ENCODE measurements around the gene SOX11. TPM values are rescaled to one million over a fixed set of nuclear protein-coding genes. Genes with fewer than 3 reads are reported as not detected.

SOX11 gene
- total RNA-seq, 1 experiment from 2014 or later = not detected

DNA sequence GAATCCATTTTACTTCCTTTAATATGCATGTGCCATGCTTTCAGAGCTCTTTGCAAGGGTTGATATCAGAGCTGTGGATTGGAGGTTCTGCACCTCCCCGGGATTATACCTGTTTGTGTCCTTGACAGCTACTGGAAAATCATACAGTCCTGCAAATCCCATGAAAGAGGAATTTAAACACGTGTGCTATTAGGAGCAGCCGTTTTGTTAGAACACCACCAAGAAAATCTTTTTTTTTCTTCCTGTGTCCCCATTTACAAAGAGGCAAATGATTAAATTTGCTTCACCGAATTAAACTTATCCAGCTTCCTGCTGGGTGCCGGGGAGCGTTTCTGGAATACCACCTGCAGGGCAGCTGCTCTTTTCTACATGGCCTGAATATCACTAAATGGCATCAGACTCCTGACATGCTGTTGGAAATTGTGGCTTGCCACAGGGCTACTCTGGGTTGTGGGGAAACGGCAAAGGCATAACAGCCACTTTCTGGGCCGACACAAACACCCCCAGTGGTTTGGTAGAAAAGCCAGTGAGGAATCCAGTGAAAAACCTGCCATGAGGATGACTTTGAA is 23.4 kb upstream of the SOX11 start:
- H3K79me2 ChIP-seq (ENCODE audit: low read length) = no peaks in the 10 kb centered on the region
- H3K27ac ChIP-seq (ENCODE audit: low read length) = no peak overlapping the region
- H3K4me3 ChIP-seq (ENCODE audit: low read length) = no peak overlapping the region
- H3K4me2 ChIP-seq (ENCODE audit: low read length) = no peak overlapping the region
- no peak overlapping the region for H2AFZ ChIP-seq (ENCODE audit: low read length)
- H3K9ac ChIP-seq (ENCODE audit: low read length) = no peak overlapping the region
- TF ChIP-seq EZH2phosphoT487 (IDR thresholded peaks at IDR 0.05; ENCODE audit: borderline replicate concordance, low read length) (no peak), EZH2 (IDR thresholded peaks at IDR 0.05; ENCODE audit: low read length, unreplicated experiment) (no peak), CTCF (conservative IDR thresholded peaks at IDR 0.05; ENCODE audit: low read depth, low read length) (no peak)
- no peaks in the 10 kb centered on the region for H4K20me1 ChIP-seq (ENCODE audit: low read length)
- POLR2A ChIA-PET (ENCODE audit: unreplicated experiment) = no interaction called here
- no peaks in the 10 kb centered on the region for H3K9me2 ChIP-seq (replicated peaks; ENCODE audit: low read length)
- ATAC-seq (no peak), DNase-seq (no peak)
- CTCF ChIA-PET = no interaction called here
- H3F3A ChIP-seq (ENCODE audit: low read length, unreplicated experiment) = no peaks in the 10 kb centered on the region
- BruUV-seq (replicated peaks) = no TSS peak
- no peaks in the 10 kb centered on the region for H3K9me3 ChIP-seq (ENCODE audit: low read length)
- intact Hi-C loops (cut with micrococcal nuclease) = no loop called here
- H3K36me3 ChIP-seq (ENCODE audit: low read depth, low read length) = no peaks in the 10 kb centered on the region
- no peaks in the 10 kb centered on the region for H3K27me3 ChIP-seq (ENCODE audit: low read length)
- no peaks in the 10 kb centered on the region for H3K4me1 ChIP-seq (ENCODE audit: insufficient read depth, low read length)

- Histone ChIP-seq H3K4me2 (ENCODE audit: low read length) (no peak overlapping the region), H3K4me1 (ENCODE audit: insufficient read depth, low read length) (no peaks in the 10 kb centered on the region), H3K36me3 (ENCODE audit: low read depth, low read length) (no peaks in the 10 kb centered on the region), H2AFZ (ENCODE audit: low read length) (no peak overlapping the region), H3K27ac (ENCODE audit: low read length) (no peak overlapping the region), H3K79me2 (ENCODE audit: low read length) (no peaks in the 10 kb centered on the region), H4K20me1 (ENCODE audit: low read length) (no peaks in the 10 kb centered on the region), H3K27me3 (ENCODE audit: low read length) (peaks cover 4% of the 10 kb centered on the region), H3F3A (ENCODE audit: low read length, unreplicated experiment) (no peaks in the 10 kb centered on the region), H3K9ac (ENCODE audit: low read length) (no peak overlapping the region), H3K4me3 (ENCODE audit: low read length) (no peak overlapping the region), H3K9me3 (ENCODE audit: low read length) (no peaks in the 10 kb centered on the region), H3K9me2 (replicated peaks; ENCODE audit: low read length) (no peaks in the 10 kb centered on the region)
- no peak for TF ChIP-seq EZH2phosphoT487 (IDR thresholded peaks at IDR 0.05; ENCODE audit: borderline replicate concordance, low read length)
- TF ChIP-seq EZH2 (IDR thresholded peaks at IDR 0.05; ENCODE audit: low read length, unreplicated experiment) = no peak
- TF ChIP-seq CTCF (conservative IDR thresholded peaks at IDR 0.05; ENCODE audit: low read depth, low read length) = no peak
- ChIA-PET POLR2A (ENCODE audit: unreplicated experiment) (no interaction called here), CTCF (no interaction called here)
- no TSS peak for BruUV-seq (replicated peaks)
- intact Hi-C loops (cut with micrococcal nuclease) = no loop called here
- DNase-seq (no peak), ATAC-seq (no peak)
These were observed 19.4 kb upstream of the SOX11 start for GRCh38 chr2:5672749-5673144.

DNA sequence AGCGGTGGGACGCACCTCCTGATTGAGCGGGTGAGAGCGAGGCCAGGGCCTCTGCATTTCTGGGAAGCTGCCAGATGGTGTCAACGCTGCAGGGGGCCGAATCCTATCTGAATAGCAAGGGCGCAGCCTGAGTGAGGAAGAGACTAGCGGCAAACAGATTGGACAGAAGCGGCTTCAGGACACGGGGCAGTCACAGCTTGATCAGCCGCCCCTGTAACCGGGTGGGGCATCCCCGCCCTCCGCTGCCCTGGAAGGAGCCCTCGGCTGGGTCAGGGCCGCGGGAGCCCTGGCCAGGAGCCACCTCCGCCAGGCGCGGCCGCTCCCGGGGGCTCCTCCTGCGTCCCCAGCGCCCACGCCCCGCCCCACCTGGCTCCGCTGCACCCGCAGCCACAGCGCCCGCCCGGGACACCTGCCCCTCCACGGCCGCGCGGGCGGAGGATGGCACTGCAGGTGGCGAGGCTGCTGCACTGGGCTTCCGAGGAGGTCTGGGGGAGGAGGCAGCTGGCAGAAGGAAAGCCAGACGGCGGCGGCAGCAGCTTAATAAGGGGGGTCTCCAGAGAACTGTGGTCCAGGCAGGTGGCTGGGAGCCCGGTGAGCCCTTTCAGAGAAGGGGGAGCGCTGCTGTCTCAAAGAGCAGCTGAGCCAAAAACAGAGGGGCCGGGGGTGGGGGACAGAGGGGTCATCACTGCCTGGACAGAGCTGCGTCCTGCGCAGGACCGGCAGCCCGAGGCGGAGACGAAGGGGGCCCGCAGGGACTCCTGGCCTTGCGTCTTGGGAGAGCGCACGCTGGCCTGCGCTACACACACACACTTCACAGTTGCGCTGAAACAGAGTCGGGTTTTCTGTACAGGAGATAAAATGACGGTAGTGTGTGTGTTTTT is 18.8 kb upstream of the SOX11 start:
- H3K79me2 ChIP-seq (ENCODE audit: low read length) = no peaks in the 10 kb centered on the region
- no peaks in the 10 kb centered on the region for H3K9me3 ChIP-seq (ENCODE audit: low read length)
- ChIA-PET CTCF (no interaction called here), POLR2A (ENCODE audit: unreplicated experiment) (no interaction called here)
- ATAC-seq = no peak
- H3K9me2 ChIP-seq (replicated peaks; ENCODE audit: low read length) = no peaks in the 10 kb centered on the region
- H4K20me1 ChIP-seq (ENCODE audit: low read length) = no peaks in the 10 kb centered on the region
- no peaks in the 10 kb centered on the region for H3K36me3 ChIP-seq (ENCODE audit: low read depth, low read length)
- no peak for DNase-seq
- no peak overlapping the region for H2AFZ ChIP-seq (ENCODE audit: low read length)
- H3K4me2 ChIP-seq (ENCODE audit: low read length) = no peak overlapping the region
- H3K27me3 ChIP-seq (ENCODE audit: low read length) = peaks cover 4% of the 10 kb centered on the region
- H3K4me1 ChIP-seq (ENCODE audit: insufficient read depth, low read length) = no peaks in the 10 kb centered on the region
- BruUV-seq (replicated peaks) = no TSS peak
- H3K4me3 ChIP-seq (ENCODE audit: low read length) = no peak overlapping the region
- no peak overlapping the region for H3K27ac ChIP-seq (ENCODE audit: low read length)
- TF ChIP-seq CTCF (conservative IDR thresholded peaks at IDR 0.05; ENCODE audit: low read depth, low read length) (no peak), EZH2 (IDR thresholded peaks at IDR 0.05; ENCODE audit: low read length, unreplicated experiment) (no peak), EZH2phosphoT487 (IDR thresholded peaks at IDR 0.05; ENCODE audit: borderline replicate concordance, low read length) (no peak)
- intact Hi-C loops (cut with micrococcal nuclease) = no loop called here
- H3F3A ChIP-seq (ENCODE audit: low read length, unreplicated experiment) = no peaks in the 10 kb centered on the region
- no peak overlapping the region for H3K9ac ChIP-seq (ENCODE audit: low read length)
